IMR-90 (cell line): ENCODE measurements around the gene UGGT2. TPM values are rescaled to one million over a fixed set of nuclear protein-coding genes. Genes with fewer than 3 reads are reported as not detected.
A peak's percentile ranks its signal among the peaks of the same experiment; 100 is the strongest.

Experiments used
- ATAC-seq: fragments of 200-7000 bp; cut with Tn5 transposase; 2 replicates; pipeline ENCODE4 v1.9.1; 2020; ENCODE audit warnings: low read depth, mild to moderate bottlenecking, moderate library complexity
- BruUV-seq: library from RNA; stranded (reverse); fragments of 400-500 nt; replicated peaks from 2 replicates; lab custom pipeline; 2021; lab: Mats Ljungman, UMichigan
- CTCF ChIA-PET: fragments of 300-600 bp; formaldehyde crosslinking; extraction: SDS; loops from one replicate; lab custom pipeline; 2021; ENCODE audit warnings: antibody characterized with exemption; lab: Yijun Ruan, JAX
- POLR2A ChIA-PET: fragments of 300-600 bp; sonication (Branson Sonifier 250); formaldehyde crosslinking; loops from one replicate; lab custom pipeline; 2022; ENCODE audit warnings: antibody characterized with exemption; ENCODE audit not compliant: unreplicated experiment; lab: Charles Lee
- DNase-seq: peaks from one replicate; pipeline ENCODE4 v3.0.0; 2013
- H2AFZ ChIP-seq: replicated peaks from 2 replicates; pipeline ENCODE3; 2013; ENCODE audit warnings: low read length, mild to moderate bottlenecking; ENCODE audit not compliant: poor library complexity
- H2AK5ac ChIP-seq: 2 replicates; pipeline ENCODE4 v1.6.1; 2013; ENCODE audit warnings: low read depth, low read length, inconsistent platforms
- H2AK9ac ChIP-seq: replicated peaks from 2 replicates; pipeline ENCODE3; 2013; ENCODE audit warnings: mild to moderate bottlenecking, low read depth, low read length, moderate library complexity; ENCODE audit not compliant: poor library complexity
- H2BK120ac ChIP-seq: 2 replicates; pipeline ENCODE4 v1.6.1; 2013; ENCODE audit warnings: low read depth, low read length, inconsistent platforms
- H2BK15ac ChIP-seq: 3 replicates; pipeline ENCODE4 v1.6.1; 2013; ENCODE audit warnings: low read depth, low read length, inconsistent platforms
- H2BK20ac ChIP-seq: 2 replicates; pipeline ENCODE4 v1.6.1; 2013; ENCODE audit warnings: low read depth, mild to moderate bottlenecking, inconsistent platforms, low read length, moderate library complexity
- H2BK5ac ChIP-seq: 2 replicates; pipeline ENCODE4 v1.6.1; 2013; ENCODE audit warnings: mild to moderate bottlenecking, low read depth, low read length, inconsistent platforms; ENCODE audit not compliant: poor library complexity, severe bottlenecking
- H3K14ac ChIP-seq: replicated peaks from 2 replicates; pipeline ENCODE4 v1.6.1; 2013; ENCODE audit warnings: low read depth, low read length, inconsistent platforms
- H3K18ac ChIP-seq: 2 replicates; pipeline ENCODE4 v1.6.1; 2013; ENCODE audit warnings: low read depth, low read length, control low read depth
- H3K23ac ChIP-seq: 2 replicates; pipeline ENCODE4 v1.6.1; 2013; ENCODE audit warnings: low read depth, low read length, inconsistent platforms
- H3K27ac ChIP-seq: 2 replicates; pipeline ENCODE4 v1.5.1; 2013; ENCODE audit warnings: mild to moderate bottlenecking, control low read depth, low read length; ENCODE audit not compliant: insufficient read depth
- H3K27me3 ChIP-seq: 2 replicates; pipeline ENCODE4 v1.6.1; 2013; ENCODE audit warnings: low read length; ENCODE audit not compliant: control insufficient read depth, insufficient read depth
- H3K36me3 ChIP-seq: 2 replicates; pipeline ENCODE4 v1.6.1; 2013; ENCODE audit warnings: low read length, mixed read lengths; ENCODE audit not compliant: control insufficient read depth, insufficient read depth
- H3K4ac ChIP-seq: 2 replicates; pipeline ENCODE4 v1.6.1; 2013; ENCODE audit warnings: low read depth, low read length, inconsistent platforms
- H3K4me1 ChIP-seq: 2 replicates; pipeline ENCODE4 v1.6.1; 2013; ENCODE audit warnings: low read length, mixed read lengths; ENCODE audit not compliant: control insufficient read depth, insufficient read depth
- H3K4me2 ChIP-seq: 2 replicates; pipeline ENCODE4 v1.6.1; 2013; ENCODE audit warnings: low read depth, mild to moderate bottlenecking, control low read depth, low read length, moderate library complexity
- H3K4me3 ChIP-seq: 2 replicates; pipeline ENCODE4 v1.5.1; 2013; ENCODE audit warnings: low read depth, mild to moderate bottlenecking, control low read depth, low read length, moderate library complexity; ENCODE audit not compliant: insufficient read depth
- H3K56ac ChIP-seq: 2 replicates; pipeline ENCODE4 v1.6.1; 2013; ENCODE audit warnings: low read length, inconsistent platforms; ENCODE audit not compliant: insufficient read depth; ENCODE audit errors: extremely low read depth
- H3K79me1 ChIP-seq, 2 experiments: 2 replicates each; pipeline ENCODE4 v1.6.1; 2013; ENCODE audit warnings: low read length in 2 of 2, inconsistent platforms in 1 of 2, low read depth in 1 of 2
- H3K9ac ChIP-seq: 2 replicates; pipeline ENCODE4 v1.6.1; 2013; ENCODE audit warnings: low read depth, low read length, control low read depth
- H3K9me1 ChIP-seq: 2 replicates; pipeline ENCODE4 v1.6.1; 2013; ENCODE audit warnings: low read length, inconsistent platforms; ENCODE audit not compliant: insufficient read depth
- H3K9me3 ChIP-seq: 2 replicates; pipeline ENCODE4 v1.6.1; 2013; ENCODE audit warnings: low read length; ENCODE audit not compliant: control insufficient read depth, insufficient read depth
- H4K20me1 ChIP-seq: 2 replicates; pipeline ENCODE4 v1.6.1; 2013; ENCODE audit warnings: low read length, inconsistent platforms; ENCODE audit not compliant: insufficient read depth
- H4K5ac ChIP-seq: 2 replicates; pipeline ENCODE4 v1.6.1; 2013; ENCODE audit warnings: mild to moderate bottlenecking, low read depth, low read length, control low read depth
- H4K8ac ChIP-seq, 2 experiments: 2 replicates each; pipeline ENCODE4 v1.6.1; 2013; ENCODE audit warnings: low read depth in 2 of 2, low read length in 2 of 2, control low read depth in 1 of 2, inconsistent platforms in 1 of 2
- H4K91ac ChIP-seq: 2 replicates; pipeline ENCODE4 v1.6.1; 2013; ENCODE audit warnings: low read depth, low read length, inconsistent platforms; ENCODE audit not compliant: insufficient read depth
- BHLHE40 ChIP-seq: fragments of 150-350 bp; IDR thresholded peaks from 2 replicates; pipeline ENCODE4 v1.6.1; 2016; ENCODE audit warnings: mild to moderate bottlenecking, low read depth, low read length
- CEBPB ChIP-seq: IDR thresholded peaks from 2 replicates; pipeline ENCODE4 v1.6.1; 2012; ENCODE audit warnings: low read depth, low read length, improper control_type of control experiment
- CHD1 ChIP-seq: IDR thresholded peaks from 2 replicates; pipeline ENCODE4 v1.6.1; 2012; ENCODE audit warnings: low read depth, low read length, improper control_type of control experiment
- FOS ChIP-seq: fragments of 150-350 bp; IDR thresholded peaks from 2 replicates; pipeline ENCODE4 v1.6.1; 2016; ENCODE audit warnings: low read depth, low read length
- MAFK ChIP-seq: IDR thresholded peaks from 2 replicates; pipeline ENCODE4 v1.6.1; 2012; ENCODE audit warnings: low read depth, low read length, improper control_type of control experiment
- MAZ ChIP-seq: IDR thresholded peaks from 2 replicates; pipeline ENCODE4 v1.6.1; 2012; ENCODE audit warnings: low read depth, mild to moderate bottlenecking, low read length, improper control_type of control experiment, moderate library complexity, borderline replicate concordance
- MXI1 ChIP-seq: IDR thresholded peaks from 2 replicates; pipeline ENCODE4 v1.6.1; 2012; ENCODE audit warnings: low read depth, mild to moderate bottlenecking, low read length, moderate library complexity, borderline replicate concordance
- NFE2L2 ChIP-seq: fragments of 150-350 bp; IDR thresholded peaks from 2 replicates; pipeline ENCODE4 v1.6.1; 2016; ENCODE audit warnings: low read depth, mild to moderate bottlenecking, low read length
- POLR2A ChIP-seq: IDR thresholded peaks from 2 replicates; pipeline ENCODE4 v1.6.1; 2012; ENCODE audit warnings: mild to moderate bottlenecking, low read depth, low read length
- RAD21 ChIP-seq: IDR thresholded peaks from 2 replicates; pipeline ENCODE4 v1.6.1; 2012; ENCODE audit warnings: low read length, improper control_type of control experiment
- RCOR1 ChIP-seq: IDR thresholded peaks from 2 replicates; pipeline ENCODE4 v1.6.1; 2012; ENCODE audit warnings: mild to moderate bottlenecking, low read length, improper control_type of control experiment; ENCODE audit not compliant: insufficient replicate concordance
- RFX5 ChIP-seq: IDR thresholded peaks from 2 replicates; pipeline ENCODE4 v1.8.0; 2012; ENCODE audit warnings: low read depth, mild to moderate bottlenecking, low read length, moderate library complexity
- SMC3 ChIP-seq: fragments of 150-350 bp; IDR thresholded peaks from 2 replicates; pipeline ENCODE4 v1.6.1; 2016; ENCODE audit warnings: low read depth, mild to moderate bottlenecking, antibody characterized with exemption, low read length, moderate library complexity
- USF2 ChIP-seq: fragments of 150-350 bp; IDR thresholded peaks from 2 replicates; pipeline ENCODE4 v1.6.1; 2017; ENCODE audit warnings: mild to moderate bottlenecking, antibody characterized with exemption, low read length, low read depth
- WGBS, 2 experiments: methylation state at CpG; one replicate each; pipeline versions ENCODE4 v1.1.5 to v1.1.7; 2013; ENCODE audit warnings: missing lambda C conversion rate in 2 of 2; ENCODE audit not compliant: insufficient read length in 1 of 2; ENCODE audit errors: extremely low coverage in 2 of 2; 5-methylcytosine and 5-hydroxymethylcytosine counted together
- dilution Hi-C: fragments of 300-500 bp; cut with HindIII; formaldehyde crosslinking; loops from one replicate; pipeline ENCODE4 v1.14.3; 2018; ENCODE audit warnings: low sequenced_read_pairs; ENCODE audit not compliant: unreplicated experiment
- in situ Hi-C: fragments of 300-500 bp; cut with MboI; formaldehyde crosslinking; loops from 3 replicates; pipeline ENCODE4 v1.14.3; 2019; ENCODE audit warnings: low sequenced_read_pairs, inconsistent platforms, mixed read lengths
- intact Hi-C: fragments of 100-400 bp; cut with micrococcal nuclease; formaldehyde crosslinking; loops from 2 replicates; pipeline ENCODE4 v1.10.0; 2022
- polyA plus RNA-seq, 3 experiments: library from polyadenylated mRNA; depleted of rRNA; stranded (reverse); fragments of >200 nt; gene quantifications; 2 replicates each; pipeline ENCODE4 v1.2.3, GENCODE V29; 2012; ENCODE audit warnings: low replicate concordance in 1 of 3
- total RNA-seq: library from RNA; depleted of rRNA; stranded (reverse); fragments of >200 nt; gene quantifications from 2 replicates; pipeline ENCODE4 v1.2.3, GENCODE V29; 2012
- TF ChIP-seq, protein P1 (sequence below): fragments of 150-350 bp; IDR thresholded peaks from 2 replicates; pipeline ENCODE4 v1.6.1; 2016; ENCODE audit warnings: low read depth, mild to moderate bottlenecking, low read length, moderate library complexity, borderline replicate concordance
- TF ChIP-seq, protein P2 (sequence below): conservative IDR thresholded peaks from 2 replicates; pipeline ENCODE4 v1.5.1; 2012; ENCODE audit warnings: mild to moderate bottlenecking, low read depth, low read length, improper control_type of control experiment

Gene UGGT2
- total and polyA plus RNA-seq, 2 of the 4 experiments (the other 2 are of a cell fraction): 21.4 to 40.1 TPM

DNA sequence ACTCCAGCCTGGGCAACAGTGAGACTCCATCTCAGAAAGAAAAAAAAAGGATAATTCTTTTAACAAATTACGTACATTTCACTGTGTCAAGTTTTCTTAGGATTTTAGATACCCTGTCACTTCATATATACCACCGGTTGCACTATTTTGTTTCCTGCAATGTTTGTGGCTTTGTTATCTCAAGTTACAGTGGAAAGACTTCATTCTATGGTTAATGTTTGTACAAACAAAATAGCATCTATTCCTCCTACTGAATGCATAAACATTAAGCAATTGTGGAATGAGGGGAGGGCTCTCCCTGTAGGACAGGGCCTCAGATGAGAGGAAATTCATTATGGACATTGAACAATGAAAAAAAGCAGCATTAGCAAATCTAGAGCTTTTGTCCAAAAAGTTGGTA is 256.2 kb downstream of the UGGT2 start:
- H4K20me1 ChIP-seq: no peaks in the 10 kb centered on the region
- peak; percentile 36 for ATAC-seq
- no peak overlapping the region for H3K27ac ChIP-seq
- in situ Hi-C loops (no loop called here), dilution Hi-C loops (no loop called here), intact Hi-C loops (no loop called here)
- no peak overlapping the region for H4K8ac ChIP-seq
- no peaks in the 10 kb centered on the region for H3K9me1 ChIP-seq
- H3K23ac ChIP-seq: no peak overlapping the region
- no peak overlapping the region for H3K18ac ChIP-seq
- H4K5ac ChIP-seq: no peak overlapping the region
- no CpG with 5 or more reads among the region's 2 CpGs for WGBS, 2 experiments
- H4K91ac ChIP-seq: no peak overlapping the region
- H3K14ac ChIP-seq: no peak overlapping the region
- no peak overlapping the region for H3K4me2 ChIP-seq
- H2AK9ac ChIP-seq: no peak overlapping the region
- no peak overlapping the region for H3K4ac ChIP-seq
- peaks cover 4% of the 10 kb centered on the region for H3K4me1 ChIP-seq
- no TSS peak for BruUV-seq
- H3K79me1 ChIP-seq: no peaks in the 10 kb centered on the region
- TF ChIP-seq, protein P1, sequence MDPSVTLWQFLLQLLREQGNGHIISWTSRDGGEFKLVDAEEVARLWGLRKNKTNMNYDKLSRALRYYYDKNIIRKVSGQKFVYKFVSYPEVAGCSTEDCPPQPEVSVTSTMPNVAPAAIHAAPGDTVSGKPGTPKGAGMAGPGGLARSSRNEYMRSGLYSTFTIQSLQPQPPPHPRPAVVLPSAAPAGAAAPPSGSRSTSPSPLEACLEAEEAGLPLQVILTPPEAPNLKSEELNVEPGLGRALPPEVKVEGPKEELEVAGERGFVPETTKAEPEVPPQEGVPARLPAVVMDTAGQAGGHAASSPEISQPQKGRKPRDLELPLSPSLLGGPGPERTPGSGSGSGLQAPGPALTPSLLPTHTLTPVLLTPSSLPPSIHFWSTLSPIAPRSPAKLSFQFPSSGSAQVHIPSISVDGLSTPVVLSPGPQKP: no peak
- TF ChIP-seq, protein P2, sequence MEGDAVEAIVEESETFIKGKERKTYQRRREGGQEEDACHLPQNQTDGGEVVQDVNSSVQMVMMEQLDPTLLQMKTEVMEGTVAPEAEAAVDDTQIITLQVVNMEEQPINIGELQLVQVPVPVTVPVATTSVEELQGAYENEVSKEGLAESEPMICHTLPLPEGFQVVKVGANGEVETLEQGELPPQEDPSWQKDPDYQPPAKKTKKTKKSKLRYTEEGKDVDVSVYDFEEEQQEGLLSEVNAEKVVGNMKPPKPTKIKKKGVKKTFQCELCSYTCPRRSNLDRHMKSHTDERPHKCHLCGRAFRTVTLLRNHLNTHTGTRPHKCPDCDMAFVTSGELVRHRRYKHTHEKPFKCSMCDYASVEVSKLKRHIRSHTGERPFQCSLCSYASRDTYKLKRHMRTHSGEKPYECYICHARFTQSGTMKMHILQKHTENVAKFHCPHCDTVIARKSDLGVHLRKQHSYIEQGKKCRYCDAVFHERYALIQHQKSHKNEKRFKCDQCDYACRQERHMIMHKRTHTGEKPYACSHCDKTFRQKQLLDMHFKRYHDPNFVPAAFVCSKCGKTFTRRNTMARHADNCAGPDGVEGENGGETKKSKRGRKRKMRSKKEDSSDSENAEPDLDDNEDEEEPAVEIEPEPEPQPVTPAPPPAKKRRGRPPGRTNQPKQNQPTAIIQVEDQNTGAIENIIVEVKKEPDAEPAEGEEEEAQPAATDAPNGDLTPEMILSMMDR: no peak
- no peak for TF ChIP-seq SMC3
- TF ChIP-seq CEBPB: no peak
- TF ChIP-seq RFX5: no peak
- no peak for TF ChIP-seq RAD21
- no peak for TF ChIP-seq BHLHE40
- TF ChIP-seq MAZ: no peak
- TF ChIP-seq MAFK: no peak
- TF ChIP-seq FOS: no peak
- TF ChIP-seq CHD1: no peak
- TF ChIP-seq POLR2A: no peak
- no peak for TF ChIP-seq MXI1
- TF ChIP-seq NFE2L2: no peak
- no peak for TF ChIP-seq RCOR1
- no peak for TF ChIP-seq USF2
- H3K9me3 ChIP-seq: no peaks in the 10 kb centered on the region
- no peak overlapping the region for H3K56ac ChIP-seq
- H3K27me3 ChIP-seq: no peaks in the 10 kb centered on the region
- H2AK5ac ChIP-seq: no peak overlapping the region
- no peak overlapping the region for H3K4me3 ChIP-seq
- CTCF ChIA-PET: no interaction called here
- H3K36me3 ChIP-seq: peaks cover 5% of the 10 kb centered on the region
- no peak overlapping the region for H2BK120ac ChIP-seq
- no peak for DNase-seq
- H2BK15ac ChIP-seq: no peak overlapping the region
- H2BK5ac ChIP-seq: no peak overlapping the region
- POLR2A ChIA-PET: no interaction called here
- no peak overlapping the region for H3K9ac ChIP-seq
- H2BK20ac ChIP-seq: no peak overlapping the region
- H2AFZ ChIP-seq: no peak overlapping the region
